H1 (cell line): ENCODE measurements around the gene RELB. TPM values are rescaled to one million over a fixed set of nuclear protein-coding genes. Genes with fewer than 3 reads are reported as not detected.

Experiments used
- BACH1 ChIP-seq: IDR thresholded peaks from 2 replicates; pipeline ENCODE4 v1.6.1; 2012; ENCODE audit warnings: low read length, improper control_type of control experiment
- BRCA1 ChIP-seq: IDR thresholded peaks from 2 replicates; pipeline ENCODE4 v1.6.1; 2012; ENCODE audit warnings: low read depth, low read length, improper control_type of control experiment
- CREB1 ChIP-seq: IDR thresholded peaks from 2 replicates; pipeline ENCODE4 v1.6.1; 2012; ENCODE audit warnings: inconsistent platforms
- CTBP2 ChIP-seq: IDR thresholded peaks from 2 replicates; pipeline ENCODE4 v1.7.0; 2011; ENCODE audit warnings: borderline replicate concordance, mild to moderate bottlenecking, moderate library complexity, mixed read lengths, low read length; ENCODE audit not compliant: insufficient read depth, insufficient read length
- EGR1 ChIP-seq: IDR thresholded peaks from 2 replicates; pipeline ENCODE4 v1.6.1; 2011; ENCODE audit warnings: low read depth, low read length, borderline replicate concordance
- JUND ChIP-seq: IDR thresholded peaks from 2 replicates; pipeline ENCODE4 v1.6.1; 2011; ENCODE audit warnings: mild to moderate bottlenecking, improper control_type of control experiment, low read length
- MAFK ChIP-seq: IDR thresholded peaks from 2 replicates; pipeline ENCODE4 v1.6.1; 2012; ENCODE audit warnings: low read depth, mild to moderate bottlenecking, improper control_type of control experiment, low read length
- NANOG ChIP-seq: IDR thresholded peaks from 2 replicates; pipeline ENCODE4 v1.6.1; 2011; ENCODE audit warnings: low read length, low read depth, mild to moderate bottlenecking, inconsistent platforms; ENCODE audit not compliant: insufficient read depth, poor library complexity, severe bottlenecking
- PHF8 ChIP-seq: fragments of 200-600 bp; sonication (generic); conservative IDR thresholded peaks from 2 replicates; pipeline ENCODE4 v1.7.1; 2012; ENCODE audit warnings: low read depth, mild to moderate bottlenecking, inconsistent platforms, low read length, moderate library complexity
- POLR2A ChIP-seq, 2 experiments: IDR thresholded peaks; 1 replicate in 1 of 2; 2 replicates in 1 of 2; pipeline ENCODE4 v1.6.1; 2011; ENCODE audit warnings: low read depth in 2 of 2, low read length in 2 of 2, mild to moderate bottlenecking in 2 of 2; ENCODE audit errors: control extremely low read depth in 1 of 2
- POU5F1 ChIP-seq: IDR thresholded peaks from 2 replicates; pipeline ENCODE4 v1.6.1; 2011; ENCODE audit warnings: low read depth, mild to moderate bottlenecking, low read length, moderate library complexity
- RBBP5 ChIP-seq: IDR thresholded peaks from 2 replicates; pipeline ENCODE4 v1.7.1; 2012; ENCODE audit warnings: low read depth, mild to moderate bottlenecking, inconsistent platforms, low read length, moderate library complexity, borderline replicate concordance
- RFX5 ChIP-seq: IDR thresholded peaks from 2 replicates; pipeline ENCODE4 v1.6.1; 2011; ENCODE audit warnings: low read depth, low read length, improper control_type of control experiment, borderline replicate concordance
- RNF2 ChIP-seq: fragments of 200-900, 300-1000 bp; sonication (generic); IDR thresholded peaks from 2 replicates; pipeline ENCODE4 v1.7.1; 2016; ENCODE audit warnings: borderline replicate concordance, low read depth, mild to moderate bottlenecking, antibody characterized with exemption, low read length; ENCODE audit not compliant: poor library complexity, severe bottlenecking; ENCODE audit errors: missing control alignments
- RXRA ChIP-seq: IDR thresholded peaks from 2 replicates; pipeline ENCODE4 v1.6.1; 2011; ENCODE audit warnings: low read depth, mild to moderate bottlenecking, low read length, moderate library complexity; ENCODE audit not compliant: insufficient read depth
- SIN3A ChIP-seq, 2 experiments: IDR thresholded peaks in 1 of 2; conservative IDR thresholded peaks in 1 of 2; 2 replicates each; pipeline ENCODE4 v1.6.1; 2011 to 2012; ENCODE audit warnings: low read length in 2 of 2, improper control_type of control experiment in 1 of 2, low read depth in 1 of 2, mild to moderate bottlenecking in 1 of 2
- SP4 ChIP-seq: IDR thresholded peaks from 2 replicates; pipeline ENCODE4 v1.6.1; 2012; ENCODE audit warnings: low read length, inconsistent platforms
- SRF ChIP-seq: IDR thresholded peaks from 2 replicates; pipeline ENCODE4 v1.6.1; 2011; ENCODE audit warnings: mild to moderate bottlenecking, low read depth, low read length, moderate library complexity
- SUZ12 ChIP-seq: fragments of 200-600 bp; sonication (generic); IDR thresholded peaks from 2 replicates; pipeline ENCODE4 v1.6.1; 2012; ENCODE audit warnings: mild to moderate bottlenecking, inconsistent platforms, low read length, moderate library complexity, mixed read lengths
- TBP ChIP-seq: IDR thresholded peaks from 2 replicates; pipeline ENCODE4 v1.6.1; 2011; ENCODE audit warnings: low read depth, low read length, improper control_type of control experiment
- TCF12 ChIP-seq: IDR thresholded peaks from 2 replicates; pipeline ENCODE4 v1.6.1; 2011; ENCODE audit warnings: low read depth, mild to moderate bottlenecking, low read length
- TEAD4 ChIP-seq: IDR thresholded peaks from 2 replicates; pipeline ENCODE4 v1.6.1; 2012; ENCODE audit warnings: low read depth, low read length, inconsistent platforms, mixed read lengths
- polyA plus RNA-seq, 7 experiments: library from polyadenylated mRNA; depleted of rRNA in 3 of 7; stranded (reverse) in 5 of 7; unstranded in 2 of 7; fragments of >200 nt in 5 of 7; fragments of 200-250 nt in 2 of 7; gene quantifications; 1 replicate in 5 of 7; 2 replicates in 1 of 7; 4 replicates in 1 of 7; pipeline versions ENCODE4 v1.2.1 to v1.2.3, GENCODE V29; 2011 to 2013; ENCODE audit warnings: missing spikeins in 2 of 7, mixed read lengths in 2 of 7
- total RNA-seq: library from RNA; stranded (reverse); fragmentation: NEBNext Ultra II Directional; extraction: Animal tissue kit (Norgen Biotek cat#: 25700); gene quantifications from 2 replicates; pipeline ENCODE4 v1.2.1, GENCODE V29; 2021
- TF ChIP-seq, protein P1 (sequence below): IDR thresholded peaks from 2 replicates; pipeline ENCODE4 v1.6.1; 2011; ENCODE audit warnings: low read length, improper control_type of control experiment

The RELB gene
- total and polyA plus RNA-seq, 2 of the 8 experiments (the other 6 are each of a cell fraction or from before 2014, with no cell fraction given): 10.0 to 13.1 TPM

- TF ChIP-seq RFX5 (no peak), JUND (no peak), CTBP2 (peak; percentile 63), SP4 (no peak), NANOG (peak; percentile 35), SIN3A (conservative IDR thresholded peaks at IDR 0.05 in 1 of 2, IDR thresholded peaks at IDR 0.05 in 1 of 2; ENCODE audit: low read depth in 1 of 2, low read length in 2 of 2) (peak in 1 of 2 experiments; percentile 97; a peak in 2 of 4 replicates), TCF12 (0 out of 2 replicates have a peak, but pooled peaks have one; percentile 63), BRCA1 (no peak), BACH1 (no peak), RBBP5 (no peak), CREB1 (peak; percentile 29; the same call in 1 of the 2 replicates), MAFK (no peak), SUZ12 (no peak), PHF8 (peak; percentile 80), POU5F1 (no peak), EGR1 (peak; percentile 80; the same call in 1 of the 2 replicates), SRF (peak; percentile 65; the same call in 1 of the 2 replicates), TBP (peak; percentile 70; the same call in 1 of the 2 replicates), POLR2A (IDR thresholded peaks at IDR 0.05; ENCODE audit: control extremely low read depth in 1 of 2, low read depth in 2 of 2, low read length in 2 of 2) (peak in 1 of 2 experiments; percentile 51; a peak in 1 of 3 replicates), RXRA (no peak), RNF2 (no peak), TEAD4 (no peak)
- TF ChIP-seq, protein P1, sequence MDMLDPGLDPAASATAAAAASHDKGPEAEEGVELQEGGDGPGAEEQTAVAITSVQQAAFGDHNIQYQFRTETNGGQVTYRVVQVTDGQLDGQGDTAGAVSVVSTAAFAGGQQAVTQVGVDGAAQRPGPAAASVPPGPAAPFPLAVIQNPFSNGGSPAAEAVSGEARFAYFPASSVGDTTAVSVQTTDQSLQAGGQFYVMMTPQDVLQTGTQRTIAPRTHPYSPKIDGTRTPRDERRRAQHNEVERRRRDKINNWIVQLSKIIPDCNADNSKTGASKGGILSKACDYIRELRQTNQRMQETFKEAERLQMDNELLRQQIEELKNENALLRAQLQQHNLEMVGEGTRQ: peak; percentile 79
Observed at GRCh38 chr19:45079063-45079910, 78.0 kb downstream of the RELB start, which contains the start of gene GEMIN7 (continued).
